ENCODE results near the gene CCM2.

Gene CCM2

GRCh38 chr7:45000093-45001032, at the start of gene CCM2:
Gene CCM2 (plus strand): TSS chr7:45000201. CDS start chr7:45000334, 133 bp downstream.
- no peak for ATAC-seq
- DNase-seq = no peak

DNA sequence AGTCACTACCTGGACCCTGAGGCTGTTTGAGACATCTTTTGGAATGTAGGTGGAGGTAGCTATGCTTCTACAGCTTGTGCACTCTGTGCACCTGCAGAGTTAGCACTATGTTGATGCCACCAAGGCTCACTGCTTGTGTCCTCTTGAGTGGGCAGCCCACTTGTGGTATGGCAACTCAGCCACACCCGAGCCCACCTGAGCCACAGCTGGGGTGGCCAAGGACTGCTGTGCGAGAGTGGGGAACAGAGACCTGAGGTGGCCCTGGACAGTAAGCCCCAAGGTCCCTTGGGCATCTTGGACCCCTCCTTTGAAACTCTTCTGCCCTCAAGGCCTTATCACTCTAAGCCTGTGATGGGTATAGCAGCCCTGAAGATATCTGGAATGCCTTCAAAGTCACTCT, 46.8 kb upstream of the CCM2 start:
- no peak for DNase-seq
- ATAC-seq = no peak

DNA sequence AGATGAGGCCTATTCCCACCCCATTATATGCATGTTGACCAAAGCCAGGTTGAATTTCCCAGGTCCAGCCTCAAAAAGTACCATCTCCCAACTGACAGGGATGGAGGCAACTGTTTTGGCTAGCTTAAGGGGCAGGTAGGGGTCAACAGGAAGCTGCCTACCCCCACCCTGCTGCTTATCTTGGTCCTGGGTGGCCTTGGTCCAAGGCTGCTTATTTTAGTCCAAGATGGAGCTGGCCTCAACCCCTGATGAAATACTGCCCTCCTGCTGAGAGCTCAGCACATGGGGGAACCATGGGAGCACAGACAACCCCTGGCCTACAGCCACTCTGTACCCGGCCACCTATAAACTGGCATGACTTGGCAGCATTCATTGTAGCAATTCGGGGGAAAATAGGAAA, 44.3 kb upstream of the CCM2 start:
- no peak for ATAC-seq
- no peak for DNase-seq

GRCh38 chr7:44956157-44956766, 43.7 kb upstream of the CCM2 start:
- ATAC-seq (no peak), DNase-seq (no peak)

DNA sequence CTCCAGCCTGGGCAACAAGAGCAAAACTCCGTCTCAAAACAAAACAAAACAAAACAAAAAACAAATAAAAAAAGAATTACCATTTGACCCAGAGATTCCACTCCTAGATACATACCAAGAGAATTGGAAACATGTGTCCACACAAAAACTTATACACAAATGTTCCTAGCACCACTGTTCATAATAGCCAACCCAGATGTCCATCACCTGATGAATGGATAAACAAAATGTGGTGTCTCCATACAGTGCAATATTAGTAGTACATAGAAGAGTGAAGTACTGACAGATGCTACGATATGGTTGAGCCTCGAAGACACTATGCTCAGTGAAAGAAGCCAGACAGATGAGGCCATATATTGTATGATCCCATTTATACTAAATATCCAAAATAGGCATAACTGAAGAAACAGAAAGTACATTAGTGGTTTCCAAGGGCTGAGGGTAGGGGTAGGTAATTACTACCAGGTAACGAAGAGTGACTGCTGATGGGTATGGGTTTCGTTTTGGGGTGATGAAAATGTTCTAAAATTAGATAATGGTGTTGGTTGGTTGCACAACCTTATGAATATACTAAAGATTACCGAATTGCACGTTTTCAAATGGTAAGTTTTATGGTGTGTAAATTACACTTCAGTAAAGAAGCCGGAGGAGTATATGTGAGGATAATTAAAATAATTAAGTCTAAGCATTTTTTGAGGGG, 41.2 kb upstream of the CCM2 start:
- ATAC-seq (no peak), DNase-seq (no peak)

DNA sequence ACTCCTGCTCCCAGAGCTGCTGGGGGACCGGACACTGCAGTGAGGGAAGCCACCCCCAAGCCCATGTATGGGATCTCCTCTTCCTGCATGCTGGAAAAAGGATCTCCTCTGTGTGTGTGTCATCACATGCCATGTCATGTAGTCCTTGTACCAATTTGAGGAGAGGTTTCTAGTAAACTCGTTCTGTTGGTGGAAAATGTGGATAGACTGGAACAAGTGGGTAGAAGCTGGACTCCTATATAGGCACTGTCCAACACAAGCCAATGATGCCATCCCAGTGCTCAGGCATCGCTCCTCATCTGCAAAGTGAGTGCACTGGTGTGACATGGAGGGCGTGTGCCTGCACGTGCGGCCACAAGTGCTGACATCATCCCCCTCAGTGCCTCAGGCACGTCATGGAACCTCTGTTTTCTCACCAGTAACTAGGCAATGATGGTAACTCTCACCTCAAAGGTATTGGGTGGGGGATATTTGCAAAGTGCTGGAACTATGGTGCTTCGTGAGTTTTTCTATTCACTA, 40.5 kb upstream of the CCM2 start:
- DNase-seq (peak; percentile 53), ATAC-seq (peak; percentile 62)

- DNase-seq (peak; percentile 12), ATAC-seq (peak; percentile 4)
These were observed 39.9 kb upstream of the CCM2 start for GRCh38 chr7:44960011-44960580.

DNA sequence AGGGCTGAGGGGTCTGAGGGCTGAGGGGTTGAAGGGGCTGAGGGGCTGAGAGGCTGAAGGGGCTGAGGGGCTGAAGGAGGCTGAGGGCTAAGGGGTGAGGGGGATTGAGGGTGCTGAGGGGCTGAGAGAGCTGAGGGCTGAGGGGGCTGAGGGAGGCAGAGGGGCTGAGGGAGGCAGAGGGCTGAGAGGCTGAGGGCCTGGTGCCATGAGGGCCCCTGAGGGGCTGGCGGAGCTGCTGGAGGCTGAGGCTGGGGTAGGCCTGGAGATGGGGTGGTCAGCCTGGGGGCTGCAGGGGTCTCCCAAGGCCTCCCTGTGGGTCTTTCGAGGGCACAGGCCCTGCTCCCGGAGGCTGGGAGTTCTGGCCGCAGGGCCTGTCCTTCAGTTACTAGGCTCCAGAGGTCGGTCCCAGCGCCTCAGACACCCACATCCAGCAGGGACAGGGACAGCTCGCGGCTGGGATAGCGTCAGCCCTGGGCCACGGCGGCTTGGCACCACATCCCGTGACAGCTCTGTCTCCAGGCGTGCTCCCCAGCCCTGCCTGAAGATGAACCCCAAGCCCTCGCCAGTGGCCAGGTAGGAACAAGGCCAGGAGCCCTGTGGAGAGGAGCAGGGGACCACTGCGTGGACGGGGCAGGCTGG, 38.0 kb upstream of the CCM2 start:
- ATAC-seq (no peak), DNase-seq (peak; percentile 23)

GRCh38 chr7:44962483-44963251, 37.3 kb upstream of the CCM2 start:
- peak; percentile 13 for DNase-seq

GRCh38 chr7:44963364-44964290, 36.4 kb upstream of the CCM2 start:
- peak; percentile 8 for DNase-seq
- ATAC-seq = no peak

More at GRCh38 chr7:44962483-44963251, 37.3 kb upstream of the CCM2 start:
- no peak for ATAC-seq

- ATAC-seq (no peak), DNase-seq (no peak)
These were observed 35.6 kb upstream of the CCM2 start for GRCh38 chr7:44964384-44964830.

- peak; percentile 28 for DNase-seq
- ATAC-seq = no peak
These were observed 35.1 kb upstream of the CCM2 start for GRCh38 chr7:44964831-44965440.

- ATAC-seq = no peak
- no peak for DNase-seq
These were observed 34.5 kb upstream of the CCM2 start for GRCh38 chr7:44965441-44965903.

DNA sequence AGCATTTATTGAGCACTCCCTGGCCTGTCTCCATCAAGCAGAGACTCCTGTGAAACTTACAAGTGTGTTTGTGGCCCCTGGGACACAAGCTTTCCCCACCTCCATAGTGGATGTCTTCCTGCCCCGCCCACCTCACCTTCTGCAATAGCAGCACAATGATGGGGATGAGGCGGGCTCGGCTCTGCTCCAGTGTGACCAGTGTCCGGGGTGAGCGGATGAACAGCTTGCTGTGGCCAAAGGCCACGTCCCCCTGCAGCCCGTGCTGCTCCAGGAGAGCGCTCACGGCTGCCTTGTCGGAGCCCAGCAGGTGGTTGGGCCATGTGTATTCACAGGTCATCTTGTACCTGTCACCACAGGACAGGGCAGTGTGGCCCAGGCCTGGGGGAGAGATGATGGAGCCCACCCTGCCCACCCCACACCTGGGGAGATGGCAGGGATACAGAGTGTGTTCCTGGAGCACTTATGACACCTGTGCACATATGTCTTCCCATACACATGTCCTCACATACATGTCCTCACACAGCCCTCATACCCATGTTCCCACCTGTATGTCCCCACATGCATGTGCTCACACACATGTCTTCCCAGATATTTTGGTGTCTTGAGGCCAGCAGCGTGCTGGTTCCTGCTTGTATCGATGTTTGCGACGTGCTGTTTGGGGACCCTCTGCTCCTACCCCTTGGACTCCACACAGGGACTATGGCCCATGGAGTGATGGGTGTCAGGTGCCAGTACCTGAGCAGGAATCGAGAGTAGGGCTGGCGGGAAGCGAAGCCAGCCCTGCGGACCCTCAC, 33.9 kb upstream of the CCM2 start:
- DNase-seq (peak; percentile 20), ATAC-seq (no peak)

DNA sequence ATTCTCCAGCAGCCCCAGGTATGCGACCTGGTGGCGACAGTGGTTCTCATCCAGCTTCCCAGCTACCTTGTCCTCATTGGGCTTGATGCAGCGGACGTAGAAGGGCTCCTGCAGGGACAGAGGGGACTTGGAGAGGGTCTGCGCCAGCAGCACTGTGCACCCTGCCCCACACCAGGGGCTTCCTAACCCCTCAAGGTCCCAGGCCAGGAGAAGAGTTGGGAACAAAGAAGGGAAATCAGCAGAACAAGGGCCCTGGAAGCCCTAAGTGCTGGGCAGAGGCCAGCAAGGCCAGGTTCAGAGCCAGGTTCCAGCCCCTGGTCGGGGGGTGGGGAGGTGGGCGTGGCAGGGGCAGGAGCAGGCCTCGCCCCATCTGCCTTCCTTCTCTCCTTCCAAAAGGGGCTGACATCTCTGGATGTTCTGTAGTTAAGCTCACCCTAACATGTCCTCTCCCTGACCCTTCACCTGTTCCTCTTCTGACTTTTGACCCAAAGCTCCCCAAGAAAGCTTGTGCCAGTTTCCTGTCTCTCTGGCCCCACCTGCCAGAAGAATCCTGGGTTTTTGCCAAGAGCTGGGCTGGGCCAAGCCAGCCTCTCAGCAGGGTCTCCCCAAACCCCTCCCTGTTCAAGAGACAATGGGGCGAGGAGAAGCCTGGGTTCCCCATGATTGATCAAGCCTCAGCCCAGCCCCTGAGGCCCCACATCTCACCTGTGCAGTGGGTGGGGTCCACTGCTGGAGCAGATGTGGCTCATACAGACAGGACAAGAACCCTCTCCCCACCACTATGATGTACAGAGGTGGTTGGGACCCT, 33.1 kb upstream of the CCM2 start:
- DNase-seq (peak; percentile 16), ATAC-seq (no peak)

DNA sequence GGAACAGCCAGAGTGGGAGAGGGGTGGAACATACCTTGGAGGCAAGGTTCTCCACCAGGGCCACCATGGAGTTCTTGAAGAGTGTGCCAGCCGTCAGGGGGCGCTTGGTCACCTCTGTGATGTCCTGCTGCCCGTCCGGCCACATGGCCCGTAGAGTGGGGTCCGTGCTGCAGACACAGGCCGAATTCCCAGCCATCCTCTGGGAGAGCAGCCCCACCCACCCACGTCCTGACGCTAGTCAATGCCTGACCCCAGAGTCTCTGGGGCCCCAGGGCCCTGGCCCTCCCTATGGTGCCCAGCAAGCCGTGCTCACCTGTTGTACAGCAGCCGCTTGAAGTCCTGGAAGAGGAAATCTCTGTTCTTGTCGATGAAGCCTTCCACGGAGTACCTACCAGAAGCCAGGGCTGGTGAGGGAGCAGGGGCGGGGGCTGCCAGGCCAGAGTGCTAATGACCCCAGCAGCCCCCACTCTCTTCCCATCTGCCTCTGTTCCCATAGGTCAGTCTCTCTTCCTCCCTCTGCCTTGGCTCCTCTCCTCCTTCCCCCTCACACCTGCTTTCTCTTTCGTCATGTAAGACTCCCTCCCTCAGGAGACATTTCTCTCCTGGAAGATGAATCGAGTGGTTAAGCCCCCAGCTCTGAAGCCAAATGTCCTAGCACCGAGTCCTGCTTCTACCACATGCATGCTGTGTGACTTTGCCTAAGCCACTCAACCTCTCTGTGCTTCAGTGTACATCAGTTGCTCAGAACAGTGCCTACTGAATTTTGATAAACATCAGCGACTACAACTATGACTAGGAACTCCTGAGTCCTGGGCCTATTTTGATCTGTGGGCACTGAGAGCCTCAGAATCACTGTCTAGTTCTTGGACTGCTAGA, 32.2 kb upstream of the CCM2 start:
- no peak for ATAC-seq
- peak; percentile 6 for DNase-seq

All from stimulated activated naive CD8-positive, alpha-beta T cell treated with anti-CD3 and anti-CD28 coated beads, Interleukin-15, Interleukin-2, amounts not matched to agents 100 U/mL and 50 U/mL, for 24 hours (primary cell).